Caco-2 (cell line): ENCODE results near the gene TNP2. TPM values are rescaled to one million over a fixed set of nuclear protein-coding genes. Genes with fewer than 3 reads are reported as not detected.

Experiments used
- BruUV-seq: library from RNA; stranded (reverse); fragments of 400-500 nt; replicated peaks from 2 replicates; lab custom pipeline; 2021; lab: Mats Ljungman, UMichigan
- CTCF ChIA-PET: fragments of 300-600 bp; sonication (Branson Sonifier 250); formaldehyde crosslinking; loops from one replicate; lab custom pipeline; 2022; ENCODE audit warnings: antibody characterized with exemption; lab: Charles Lee
- POLR2A ChIA-PET: fragments of 300-600 bp; sonication (Branson Sonifier 250); formaldehyde crosslinking; loops from one replicate; lab custom pipeline; 2022; ENCODE audit warnings: antibody characterized with exemption; lab: Charles Lee
- DNase-seq, 2 experiments: peaks; one replicate each; pipeline versions ENCODE4 v3.0.0 to v3.0.0-alpha.2; 2020 to 2022
- H3K27me3 ChIP-seq: replicated peaks from 2 replicates; pipeline ENCODE4 v1.6.0; 2011; ENCODE audit warnings: low read length; ENCODE audit not compliant: control insufficient read depth, insufficient read depth
- H3K36me3 ChIP-seq: 2 replicates; pipeline ENCODE4 v1.5.1; 2011; ENCODE audit warnings: low read length; ENCODE audit not compliant: control insufficient read depth, insufficient read depth
- H3K4me1 ChIP-seq: fragments of 250-450 bp; sonication (Bioruptor Pico); 2 replicates; pipeline ENCODE4 v1.5.1; 2020; ENCODE audit warnings: mild to moderate bottlenecking
- H3K4me3 ChIP-seq: 2 replicates; pipeline ENCODE4 v1.5.1; 2011; ENCODE audit warnings: low read depth, mild to moderate bottlenecking, control low read depth, low read length
- H3K9me3 ChIP-seq: fragments of 250-450 bp; sonication (Bioruptor Pico); 2 replicates; pipeline ENCODE4 v1.5.1; 2020; ENCODE audit warnings: mild to moderate bottlenecking, moderate library complexity
- H3K27ac Mint-ChIP-seq: one replicate; pipeline ENCODE4 v1.8.0; 2022; ENCODE audit warnings: mixed read lengths; ENCODE audit not compliant: unreplicated experiment
- H3K27me3 Mint-ChIP-seq: one replicate; pipeline ENCODE4 v1.8.0; 2022; ENCODE audit warnings: mixed read lengths; ENCODE audit not compliant: insufficient read depth, unreplicated experiment
- H3K36me3 Mint-ChIP-seq: one replicate; pipeline ENCODE4 v1.8.0; 2022; ENCODE audit warnings: mild to moderate bottlenecking, mixed read lengths; ENCODE audit not compliant: insufficient read depth, unreplicated experiment
- H3K4me1 Mint-ChIP-seq: one replicate; pipeline ENCODE4 v1.8.0; 2022; ENCODE audit warnings: low read depth, mixed read lengths; ENCODE audit not compliant: unreplicated experiment
- H3K4me3 Mint-ChIP-seq: one replicate; pipeline ENCODE4 v1.8.0; 2022; ENCODE audit warnings: mild to moderate bottlenecking, moderate library complexity, mixed read lengths; ENCODE audit not compliant: unreplicated experiment
- H3K9me3 Mint-ChIP-seq: one replicate; pipeline ENCODE4 v1.8.0; 2022; ENCODE audit warnings: mixed read lengths; ENCODE audit not compliant: unreplicated experiment
- intact Hi-C: fragments of 100-400 bp; cut with micrococcal nuclease; formaldehyde crosslinking; loops from one replicate; pipeline ENCODE4 v1.10.0; 2022; ENCODE audit not compliant: unreplicated experiment
- total RNA-seq: library from RNA; stranded (reverse); gene quantifications from 2 replicates; pipeline ENCODE4 v1.2.3, GENCODE V29; 2022
- TF ChIP-seq, protein P1 (sequence below), 2 experiments: fragments of 200-600 bp in 1 of 2; IDR thresholded peaks; 1 replicate in 1 of 2; 2 replicates in 1 of 2; pipeline versions ENCODE4 v1.5.1 to v1.8.0; 2011 to 2022; ENCODE audit warnings: antibody characterized with exemption in 1 of 2, control low read depth in 1 of 2, inconsistent platforms in 1 of 2, low read depth in 1 of 2, low read length in 1 of 2, mild to moderate bottlenecking in 1 of 2, moderate library complexity in 1 of 2; ENCODE audit not compliant: insufficient read depth in 1 of 2, severe bottlenecking in 1 of 2, unreplicated experiment in 1 of 2

Gene TNP2
- total RNA-seq, 1 experiment from 2014 or later = not detected

GRCh38 chr16:11245988-11246387 is 23.1 kb downstream of the TNP2 start:
- Mint-ChIP-seq H3K4me1 (no peaks in the 10 kb centered on the region), H3K27ac (no peak overlapping the region), H3K36me3 (peaks cover 15% of the 10 kb centered on the region), H3K27me3 (no peaks in the 10 kb centered on the region), H3K9me3 (no peaks in the 10 kb centered on the region), H3K4me3 (no peak overlapping the region)
- no peak for DNase-seq
- BruUV-seq = no TSS peak
- H3K4me1 ChIP-seq = no peaks in the 10 kb centered on the region
- intact Hi-C loops = no loop called here
- POLR2A ChIA-PET = no interaction called here
- TF ChIP-seq, protein P1, sequence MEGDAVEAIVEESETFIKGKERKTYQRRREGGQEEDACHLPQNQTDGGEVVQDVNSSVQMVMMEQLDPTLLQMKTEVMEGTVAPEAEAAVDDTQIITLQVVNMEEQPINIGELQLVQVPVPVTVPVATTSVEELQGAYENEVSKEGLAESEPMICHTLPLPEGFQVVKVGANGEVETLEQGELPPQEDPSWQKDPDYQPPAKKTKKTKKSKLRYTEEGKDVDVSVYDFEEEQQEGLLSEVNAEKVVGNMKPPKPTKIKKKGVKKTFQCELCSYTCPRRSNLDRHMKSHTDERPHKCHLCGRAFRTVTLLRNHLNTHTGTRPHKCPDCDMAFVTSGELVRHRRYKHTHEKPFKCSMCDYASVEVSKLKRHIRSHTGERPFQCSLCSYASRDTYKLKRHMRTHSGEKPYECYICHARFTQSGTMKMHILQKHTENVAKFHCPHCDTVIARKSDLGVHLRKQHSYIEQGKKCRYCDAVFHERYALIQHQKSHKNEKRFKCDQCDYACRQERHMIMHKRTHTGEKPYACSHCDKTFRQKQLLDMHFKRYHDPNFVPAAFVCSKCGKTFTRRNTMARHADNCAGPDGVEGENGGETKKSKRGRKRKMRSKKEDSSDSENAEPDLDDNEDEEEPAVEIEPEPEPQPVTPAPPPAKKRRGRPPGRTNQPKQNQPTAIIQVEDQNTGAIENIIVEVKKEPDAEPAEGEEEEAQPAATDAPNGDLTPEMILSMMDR (IDR thresholded peaks at IDR 0.05; ENCODE audit: insufficient read depth in 1 of 2, low read depth in 1 of 2, low read length in 1 of 2, severe bottlenecking in 1 of 2, unreplicated experiment in 1 of 2) = no peak
- no peaks in the 10 kb centered on the region for H3K9me3 ChIP-seq
- CTCF ChIA-PET = interaction anchor here (0.6 to 0.7 kb wide), 2 partner anchors 40 to 1222 kb away, joined by 3 to 11 read pairs; no protein-coding TSS in a partner anchor
- no peaks in the 10 kb centered on the region for H3K27me3 ChIP-seq
- H3K4me3 ChIP-seq = no peak overlapping the region
- H3K36me3 ChIP-seq = no peaks in the 10 kb centered on the region

DNA sequence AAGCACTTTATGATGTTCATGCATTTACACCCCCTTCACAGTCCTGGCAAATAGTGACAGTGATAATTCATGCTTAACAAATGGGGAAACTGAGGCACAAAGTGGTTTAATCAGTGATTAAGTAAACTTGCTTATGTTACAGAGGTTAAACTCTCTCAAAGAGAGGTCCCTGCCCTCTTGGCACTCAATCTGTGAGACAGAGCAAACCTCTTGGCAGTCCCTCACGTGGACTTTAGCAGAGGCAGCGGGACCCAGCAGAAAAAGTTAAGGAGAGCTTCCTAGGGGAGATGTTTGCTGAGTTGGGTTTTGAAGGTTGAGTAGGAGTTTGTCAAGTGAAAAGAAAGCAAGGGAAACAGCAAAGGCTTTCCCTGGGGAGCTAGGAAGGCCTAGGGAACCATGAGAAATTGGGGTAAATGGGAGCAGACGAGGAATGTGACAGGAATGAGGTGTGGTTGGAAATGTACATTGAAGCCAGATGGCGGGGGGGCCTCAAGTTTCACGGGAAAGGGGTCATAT is 23.8 kb downstream of the TNP2 start:
- H3K4me3 Mint-ChIP-seq = no peak overlapping the region
- Histone ChIP-seq H3K4me3 (no peak overlapping the region), H3K36me3 (no peaks in the 10 kb centered on the region), H3K27me3 (no peaks in the 10 kb centered on the region), H3K4me1 (no peaks in the 10 kb centered on the region), H3K9me3 (no peaks in the 10 kb centered on the region)
- DNase-seq = no peak
- no peaks in the 10 kb centered on the region for H3K9me3 Mint-ChIP-seq
- no peaks in the 10 kb centered on the region for H3K4me1 Mint-ChIP-seq
- no peaks in the 10 kb centered on the region for H3K27me3 Mint-ChIP-seq
- ChIA-PET POLR2A (no interaction called here), CTCF (no interaction called here)
- no peak overlapping the region for H3K27ac Mint-ChIP-seq
- intact Hi-C loops = no loop called here
- BruUV-seq = no TSS peak
- peaks cover 10% of the 10 kb centered on the region for H3K36me3 Mint-ChIP-seq
- TF ChIP-seq, protein P1 (IDR thresholded peaks at IDR 0.05; ENCODE audit: insufficient read depth in 1 of 2, low read depth in 1 of 2, low read length in 1 of 2, severe bottlenecking in 1 of 2, unreplicated experiment in 1 of 2) = no peak

GRCh38 chr16:11242658-11243057 is 26.5 kb downstream of the TNP2 start:
- Mint-ChIP-seq H3K27me3 (no peaks in the 10 kb centered on the region), H3K9me3 (no peaks in the 10 kb centered on the region), H3K36me3 (no peaks in the 10 kb centered on the region), H3K27ac (no peak overlapping the region), H3K4me3 (no peak overlapping the region), H3K4me1 (no peaks in the 10 kb centered on the region)
- CTCF ChIA-PET = no interaction called here
- DNase-seq = no peak
- Histone ChIP-seq H3K36me3 (no peaks in the 10 kb centered on the region), H3K9me3 (no peaks in the 10 kb centered on the region), H3K4me1 (no peaks in the 10 kb centered on the region), H3K4me3 (no peak overlapping the region), H3K27me3 (no peaks in the 10 kb centered on the region)
- POLR2A ChIA-PET = no interaction called here
- TF ChIP-seq, protein P1 (IDR thresholded peaks at IDR 0.05; ENCODE audit: insufficient read depth in 1 of 2, low read depth in 1 of 2, low read length in 1 of 2, severe bottlenecking in 1 of 2, unreplicated experiment in 1 of 2) = no peak
- intact Hi-C loops = no loop called here
- BruUV-seq = no TSS peak
